Measurements from ENCODE around the gene ITPRIPL2.

The ITPRIPL2 gene

GRCh38 chr16:19113577-19114358 lies at the start of gene ITPRIPL2:
Gene ITPRIPL2, plus strand, starts transcription at chr16:19113964. Its CDS starts 498 bp downstream, at chr16:19114462.
- no peak for TF ChIP-seq CTCF (IDR thresholded peaks at IDR 0.05; ENCODE audit: insufficient read depth, low read depth, low read length, missing control alignments)
- DNase-seq (ENCODE audit: low read depth): peak; percentile 63
- H3K4me3 ChIP-seq (ENCODE audit: low read length): peak within 1 kb of the TSS; percentile 37

- TF ChIP-seq CTCF (IDR thresholded peaks at IDR 0.05; ENCODE audit: insufficient read depth, low read depth, low read length, missing control alignments): no peak
- no peak for DNase-seq (ENCODE audit: low read depth)
- H3K4me3 ChIP-seq (ENCODE audit: low read length): peak overlapping the region; percentile 87
These were observed 46.8 kb upstream of the ITPRIPL2 start for GRCh38 chr16:19066988-19067348.

- peak; percentile 100 for DNase-seq (ENCODE audit: low read depth)
- peak within 1 kb of the TSS; percentile 87 for H3K4me3 ChIP-seq (ENCODE audit: low read length)
- no peak for TF ChIP-seq CTCF (IDR thresholded peaks at IDR 0.05; ENCODE audit: insufficient read depth, low read depth, low read length, missing control alignments)
These were observed 46.2 kb upstream of the ITPRIPL2 start, which contains the start of gene COQ7 for GRCh38 chr16:19067349-19068236. Gene COQ7, plus strand, starts transcription at chr16:19067614. Its CDS starts 51 bp downstream, at chr16:19067665.

- peak overlapping the region; percentile 87 for H3K4me3 ChIP-seq (ENCODE audit: low read length)
- TF ChIP-seq CTCF (IDR thresholded peaks at IDR 0.05; ENCODE audit: insufficient read depth, low read depth, low read length, missing control alignments): no peak
- no peak for DNase-seq (ENCODE audit: low read depth)
These were observed 45.4 kb upstream of the ITPRIPL2 start for GRCh38 chr16:19068237-19068815.

- TF ChIP-seq CTCF (IDR thresholded peaks at IDR 0.05; ENCODE audit: insufficient read depth, low read depth, low read length, missing control alignments): peak; percentile 90
- DNase-seq (ENCODE audit: low read depth): peak; percentile 74
- H3K4me3 ChIP-seq (ENCODE audit: low read length): no peak overlapping the region
These were observed 41.7 kb upstream of the ITPRIPL2 start for GRCh38 chr16:19071811-19072777.

- no peak for DNase-seq (ENCODE audit: low read depth)
These were observed 40.4 kb upstream of the ITPRIPL2 start for GRCh38 chr16:19073344-19073743.

More at GRCh38 chr16:19073344-19073743, 40.4 kb upstream of the ITPRIPL2 start:
- H3K4me3 ChIP-seq (ENCODE audit: low read length): no peak overlapping the region
- no peak for TF ChIP-seq CTCF (IDR thresholded peaks at IDR 0.05; ENCODE audit: insufficient read depth, low read depth, low read length, missing control alignments)

All from epithelial cell of esophagus (primary cell).